Kidney epithelial cell (primary cell): ENCODE data around the gene TMBIM4. TPM values are rescaled to one million over a fixed set of nuclear protein-coding genes. Genes with fewer than 3 reads are reported as not detected.

Source experiments
- DNase-seq: peaks from one replicate; pipeline ENCODE4 v3.0.0-alpha.2; 2010; ENCODE audit warnings: low read depth
- H3K27me3 ChIP-seq: 2 replicates; pipeline ENCODE4 v1.6.0; 2011; ENCODE audit warnings: low read length; ENCODE audit not compliant: control insufficient read depth, insufficient read depth
- H3K36me3 ChIP-seq: 2 replicates; pipeline ENCODE4 v1.5.1; 2011; ENCODE audit warnings: low read length; ENCODE audit not compliant: control insufficient read depth, insufficient read depth
- H3K4me3 ChIP-seq: 2 replicates; pipeline ENCODE4 v1.5.1; 2011; ENCODE audit warnings: low read depth, mild to moderate bottlenecking, control low read depth, low read length
- total RNA-seq: library from RNA; depleted of rRNA; stranded (reverse); fragments of >200 nt; gene quantifications from 2 replicates; pipeline ENCODE4 v1.2.3, GENCODE V29; 2015
- TF ChIP-seq, protein P1 (sequence below): IDR thresholded peaks from 2 replicates; pipeline ENCODE4 v1.5.1; 2011; ENCODE audit warnings: mild to moderate bottlenecking, moderate library complexity, low read length, control low read depth, inconsistent platforms; ENCODE audit not compliant: insufficient read depth, poor library complexity, severe bottlenecking

Gene TMBIM4
- total RNA-seq, 1 donor from 2014 or later = 86.8 TPM

GRCh38 chr12:66170606-66171005 lies 810 bp upstream of the TMBIM4 start:
- no peak for DNase-seq
- Histone ChIP-seq H3K36me3 (no peaks in the 10 kb centered on the region), H3K27me3 (no peaks in the 10 kb centered on the region), H3K4me3 (no peak overlapping the region)
- TF ChIP-seq, protein P1, sequence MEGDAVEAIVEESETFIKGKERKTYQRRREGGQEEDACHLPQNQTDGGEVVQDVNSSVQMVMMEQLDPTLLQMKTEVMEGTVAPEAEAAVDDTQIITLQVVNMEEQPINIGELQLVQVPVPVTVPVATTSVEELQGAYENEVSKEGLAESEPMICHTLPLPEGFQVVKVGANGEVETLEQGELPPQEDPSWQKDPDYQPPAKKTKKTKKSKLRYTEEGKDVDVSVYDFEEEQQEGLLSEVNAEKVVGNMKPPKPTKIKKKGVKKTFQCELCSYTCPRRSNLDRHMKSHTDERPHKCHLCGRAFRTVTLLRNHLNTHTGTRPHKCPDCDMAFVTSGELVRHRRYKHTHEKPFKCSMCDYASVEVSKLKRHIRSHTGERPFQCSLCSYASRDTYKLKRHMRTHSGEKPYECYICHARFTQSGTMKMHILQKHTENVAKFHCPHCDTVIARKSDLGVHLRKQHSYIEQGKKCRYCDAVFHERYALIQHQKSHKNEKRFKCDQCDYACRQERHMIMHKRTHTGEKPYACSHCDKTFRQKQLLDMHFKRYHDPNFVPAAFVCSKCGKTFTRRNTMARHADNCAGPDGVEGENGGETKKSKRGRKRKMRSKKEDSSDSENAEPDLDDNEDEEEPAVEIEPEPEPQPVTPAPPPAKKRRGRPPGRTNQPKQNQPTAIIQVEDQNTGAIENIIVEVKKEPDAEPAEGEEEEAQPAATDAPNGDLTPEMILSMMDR = no peak

GRCh38 chr12:66168410-66168809 lies 1.4 kb downstream of the TMBIM4 start:
- DNase-seq = no peak
- peak overlapping the region; percentile 76 for H3K4me3 ChIP-seq
- H3K27me3 ChIP-seq = no peaks in the 10 kb centered on the region
- H3K36me3 ChIP-seq = no peaks in the 10 kb centered on the region
- TF ChIP-seq, protein P1 = no peak

DNA sequence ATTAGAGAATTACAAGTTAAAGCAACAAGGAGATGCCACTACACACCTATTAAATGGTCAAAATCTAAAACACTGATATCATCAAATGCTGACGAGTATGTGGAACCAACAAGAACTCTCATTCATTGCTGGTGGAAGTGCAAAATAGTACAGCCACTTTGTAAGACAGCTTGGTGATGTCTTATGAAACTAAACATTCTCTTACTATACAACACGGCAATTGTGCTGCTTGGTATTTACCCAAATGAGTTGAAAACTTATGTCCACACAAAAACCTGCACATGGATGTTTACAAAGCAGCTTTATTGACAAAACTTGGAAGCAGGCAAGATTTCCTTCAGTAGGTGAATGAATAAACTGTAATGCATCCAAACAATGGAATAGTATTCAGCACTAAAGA lies 3.2 kb downstream of the TMBIM4 start:
- H3K4me3 ChIP-seq = no peak overlapping the region
- no peak for DNase-seq
- no peaks in the 10 kb centered on the region for H3K36me3 ChIP-seq

GRCh38 chr12:66165141-66165540 lies 4.7 kb downstream of the TMBIM4 start:
- no peak for DNase-seq
- no peak overlapping the region for H3K4me3 ChIP-seq
- TF ChIP-seq, protein P1 = no peak

More for the DNA sequence above, 3.2 kb downstream of the TMBIM4 start:
- H3K27me3 ChIP-seq = no peaks in the 10 kb centered on the region
- TF ChIP-seq, protein P1 = no peak

DNA sequence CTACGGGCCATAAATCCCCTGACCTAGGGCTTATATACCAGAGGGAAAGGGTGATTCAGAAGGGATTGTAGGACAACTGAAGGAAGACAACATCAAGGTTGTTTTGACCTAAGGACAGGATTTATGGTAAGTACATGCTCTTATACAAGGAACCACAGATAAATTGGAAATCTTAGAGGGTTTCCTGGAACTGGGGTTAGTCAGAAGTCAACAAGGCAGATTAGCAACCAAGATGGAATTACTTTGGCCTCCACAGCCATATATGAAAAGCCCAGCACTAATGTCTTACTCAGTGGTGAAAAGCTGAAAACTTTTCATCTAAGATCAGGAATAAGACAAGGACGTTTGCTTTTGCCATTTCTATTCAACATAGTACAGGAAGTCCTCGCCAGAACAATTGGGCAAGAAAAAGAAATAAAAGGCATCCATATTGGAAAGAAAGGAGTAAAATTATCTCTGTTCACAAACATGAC lies 5.4 kb downstream of the TMBIM4 start:
- no peaks in the 10 kb centered on the region for H3K27me3 ChIP-seq
- H3K36me3 ChIP-seq = no peaks in the 10 kb centered on the region
- TF ChIP-seq, protein P1 = no peak
- DNase-seq = no peak
- H3K4me3 ChIP-seq = no peak overlapping the region

More at GRCh38 chr12:66165141-66165540, 4.7 kb downstream of the TMBIM4 start:
- Histone ChIP-seq H3K36me3 (no peaks in the 10 kb centered on the region), H3K27me3 (no peaks in the 10 kb centered on the region)

DNA sequence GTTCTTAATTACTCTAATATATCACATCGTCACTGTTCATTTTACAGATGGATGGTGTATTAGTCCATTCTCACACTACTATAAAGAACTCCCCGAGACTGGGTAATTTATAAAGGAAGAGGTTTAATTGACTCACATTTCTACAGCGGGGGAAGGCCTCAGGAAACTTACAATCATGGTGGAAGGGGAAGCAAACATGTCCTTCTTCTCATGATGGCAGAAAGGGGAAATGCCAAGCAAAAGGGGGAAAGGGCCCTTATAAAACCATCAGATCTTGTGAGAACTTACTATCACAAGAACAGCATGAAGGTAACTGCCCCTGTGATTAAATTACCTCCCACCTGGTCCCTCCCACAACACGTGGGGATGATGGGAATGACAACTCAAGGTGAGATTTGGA lies 6.5 kb downstream of the TMBIM4 start:
- no peaks in the 10 kb centered on the region for H3K36me3 ChIP-seq
- H3K4me3 ChIP-seq = no peak overlapping the region
- H3K27me3 ChIP-seq = no peaks in the 10 kb centered on the region
- TF ChIP-seq, protein P1 = no peak
- DNase-seq = no peak
